Gastroesophageal sphincter (tissue), 3 donors: ENCODE data around the gene HRH1.

ENCODE experiments used
- CTCF ChIP-seq, 4 experiments: fragments of 200-600 bp in 2 of 4; fragments of 450-650 bp in 2 of 4; sonication (generic) in 1 of 4; IDR thresholded peaks; one replicate each; pipeline ENCODE4 v1.5.1; 2017 to 2019; ENCODE audit warnings: antibody characterized with exemption in 4 of 4, mild to moderate bottlenecking in 2 of 4, moderate library complexity in 2 of 4
- EP300 ChIP-seq: sonication (generic); formaldehyde crosslinking; IDR thresholded peaks from one replicate; pipeline ENCODE4 v1.6.1; 2017; ENCODE audit warnings: antibody characterized with exemption, mild to moderate bottlenecking
- POLR2A ChIP-seq, 2 donors: fragments of 450-650 bp; IDR thresholded peaks; one replicate each; pipeline ENCODE4 v1.6.1; 2017; ENCODE audit warnings: antibody characterized with exemption in 2 of 2, mild to moderate bottlenecking in 2 of 2, moderate library complexity in 1 of 2
- POLR2AphosphoS5 ChIP-seq: sonication (generic); formaldehyde crosslinking; IDR thresholded peaks from one replicate; pipeline ENCODE4 v1.6.1; 2017; ENCODE audit warnings: antibody characterized with exemption

DNA sequence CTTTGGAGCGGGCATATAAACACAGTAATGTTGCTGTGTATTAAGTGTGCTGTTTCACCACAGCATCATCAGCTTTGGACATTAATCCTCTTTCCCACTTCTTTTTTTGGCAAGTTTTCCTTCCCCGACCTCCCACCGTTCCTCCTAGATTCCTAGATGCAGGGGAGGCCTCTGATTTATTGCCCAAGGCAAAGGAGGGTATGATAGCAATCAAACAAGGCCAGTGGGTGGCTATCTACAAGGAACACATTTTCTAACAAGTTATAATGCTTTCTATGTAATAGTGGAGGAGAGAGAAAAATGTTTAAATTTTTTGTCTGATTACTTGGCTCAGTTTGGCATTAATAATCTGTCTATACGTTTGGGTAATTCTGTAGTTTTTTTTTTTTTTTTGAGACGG lies 156.0 kb downstream of the HRH1 start:
- TF ChIP-seq POLR2A (IDR thresholded peaks at IDR 0.05) (no peak), POLR2AphosphoS5 (no peak), CTCF (IDR thresholded peaks at IDR 0.05) (no peak), EP300 (no peak)
